ENCODE results near the gene FCSK. TPM values are rescaled to one million over a fixed set of nuclear protein-coding genes. Genes with fewer than 3 reads are reported as not detected.

Gene FCSK
- total RNA-seq, 2 donors from 2014 or later, result 15.0 to 28.3 TPM

- no peaks in the 10 kb centered on the region for H3K36me3 ChIP-seq (replicated peaks in 1 of 2; ENCODE audit: insufficient read depth in 1 of 2, low read depth in 2 of 2)
- H3K4me1 ChIP-seq, result peaks cover 36% of the 10 kb centered on the region
- DNase-seq, result no peak
- no peak for ATAC-seq
- 71% methylated on average over 3 of the region's 3 CpGs for WGBS, 2 donors
- no peaks in the 10 kb centered on the region for H3K27me3 ChIP-seq
- H3K9me3 ChIP-seq, result no peaks in the 10 kb centered on the region
- no peak overlapping the region for H3K27ac ChIP-seq
- intact Hi-C loops (cut with DNase I), result no loop called here
- TF ChIP-seq CTCF (IDR thresholded peaks at IDR 0.05), result no peak
- TF ChIP-seq POLR2A (IDR thresholded peaks at IDR 0.05), result no peak
- no peak overlapping the region for H3K4me3 ChIP-seq
Measured at GRCh38 chr16:70432356-70432722, 22.1 kb upstream of the FCSK start.

- Histone ChIP-seq H3K9me3 (no peaks in the 10 kb centered on the region), H3K36me3 (replicated peaks in 1 of 2; ENCODE audit: insufficient read depth in 1 of 2, low read depth in 2 of 2) (no peaks in the 10 kb centered on the region), H3K4me1 (peaks cover 36% of the 10 kb centered on the region), H3K4me3 (no peak overlapping the region), H3K27ac (peak overlapping the region in 2 of 4 donors; percentile 1 to 29), H3K27me3 (no peaks in the 10 kb centered on the region)
- ATAC-seq (no peak), DNase-seq (peak in 2 of 4 donors; percentile 15 to 22)
- TF ChIP-seq POLR2A (IDR thresholded peaks at IDR 0.05), result no peak
- no peak for TF ChIP-seq CTCF (IDR thresholded peaks at IDR 0.05)
- intact Hi-C loops (cut with DNase I), result no loop called here
- WGBS, 2 donors, result 75 to 80% methylated on average over 12 of the region's 12 CpGs
Measured at GRCh38 chr16:70432723-70433457, 21.5 kb upstream of the FCSK start.

GRCh38 chr16:70433458-70434103 is 20.8 kb upstream of the FCSK start:
- ATAC-seq (peak; percentile 16), DNase-seq (peak in 3 of 4 donors; percentile 20 to 59 (median 22))
- no peaks in the 10 kb centered on the region for H3K27me3 ChIP-seq
- peaks cover 34% of the 10 kb centered on the region for H3K4me1 ChIP-seq
- H3K4me3 ChIP-seq, result no peak overlapping the region
- peak overlapping the region in 2 of 4 donors; percentile 1 to 29 for H3K27ac ChIP-seq
- no peaks in the 10 kb centered on the region for H3K9me3 ChIP-seq
- 74 to 77% methylated on average over 5 of the region's 5 CpGs for WGBS, 2 donors
- intact Hi-C loops (cut with DNase I), result no loop called here
- no peaks in the 10 kb centered on the region for H3K36me3 ChIP-seq (replicated peaks in 1 of 2; ENCODE audit: insufficient read depth in 1 of 2, low read depth in 2 of 2)
- TF ChIP-seq POLR2A (IDR thresholded peaks at IDR 0.05) (no peak), CTCF (IDR thresholded peaks at IDR 0.05) (no peak)

- DNase-seq (no peak), ATAC-seq (no peak)
- Histone ChIP-seq H3K4me3 (no peak overlapping the region), H3K4me1 (peaks cover 30% of the 10 kb centered on the region), H3K36me3 (replicated peaks in 1 of 2; ENCODE audit: insufficient read depth in 1 of 2, low read depth in 2 of 2) (no peaks in the 10 kb centered on the region), H3K27me3 (no peaks in the 10 kb centered on the region), H3K27ac (no peak overlapping the region), H3K9me3 (no peaks in the 10 kb centered on the region)
- TF ChIP-seq CTCF (IDR thresholded peaks at IDR 0.05), result no peak
- TF ChIP-seq POLR2A (IDR thresholded peaks at IDR 0.05), result no peak
- intact Hi-C loops (cut with DNase I), result no loop called here
- WGBS, 2 donors, result 81 to 93% methylated on average over 6 of the region's 6 CpGs
Measured at GRCh38 chr16:70434484-70435260, 19.7 kb upstream of the FCSK start.

All from body of pancreas (tissue), 4 donors.